Pericardium fibroblast (primary cell): ENCODE data around the gene C1QTNF2. TPM values are rescaled to one million over a fixed set of nuclear protein-coding genes. Genes with fewer than 3 reads are reported as not detected.

Source experiments
- total RNA-seq: library from RNA; depleted of rRNA; stranded (reverse); fragments of >200 nt; gene quantifications from 2 replicates; pipeline ENCODE4 v1.2.3, GENCODE V29; 2015

Gene C1QTNF2
- 0.47 and 1.9 TPM in 2 replicates for total RNA-seq

DNA sequence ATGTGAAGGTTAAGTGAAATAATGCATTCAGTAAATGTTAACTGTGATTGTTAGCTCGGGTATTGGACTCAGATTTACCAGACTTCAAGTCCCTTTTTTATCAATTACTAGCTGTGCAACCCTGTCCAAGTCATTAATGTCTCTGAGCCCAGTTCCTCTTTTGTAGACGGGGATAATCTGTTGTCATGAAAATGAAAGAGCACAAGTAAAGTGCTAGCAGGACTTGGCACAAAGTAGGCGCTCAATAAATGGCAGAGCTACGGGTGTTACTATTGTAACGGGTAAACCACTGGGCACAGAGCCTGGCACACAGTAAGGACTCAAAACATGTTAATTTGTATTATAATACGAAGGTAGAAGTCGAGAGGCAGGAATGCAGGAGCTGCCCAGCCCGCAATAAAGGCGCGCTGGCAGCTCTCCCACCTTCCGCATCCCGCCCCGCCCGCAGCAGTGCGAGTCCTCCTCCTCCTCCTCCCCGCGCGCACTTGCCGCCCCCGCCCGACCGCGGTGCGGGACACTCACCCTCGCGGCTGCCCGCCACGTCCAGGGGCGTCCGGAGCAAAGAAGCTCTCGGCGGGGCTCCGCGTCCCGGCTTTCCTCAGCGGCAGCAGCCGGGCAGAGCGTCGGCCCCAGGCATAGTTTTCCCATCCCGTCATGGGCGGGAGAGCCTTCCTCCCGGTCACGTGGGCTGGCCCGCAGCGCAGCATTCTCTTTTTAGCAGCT lies at the start of gene C1QTNF2:
Gene C1QTNF2, minus strand, starts transcription at position 637 of the 723 bp plus-strand sequence. CDS start 15,615 bp downstream, outside the sequence.

DNA sequence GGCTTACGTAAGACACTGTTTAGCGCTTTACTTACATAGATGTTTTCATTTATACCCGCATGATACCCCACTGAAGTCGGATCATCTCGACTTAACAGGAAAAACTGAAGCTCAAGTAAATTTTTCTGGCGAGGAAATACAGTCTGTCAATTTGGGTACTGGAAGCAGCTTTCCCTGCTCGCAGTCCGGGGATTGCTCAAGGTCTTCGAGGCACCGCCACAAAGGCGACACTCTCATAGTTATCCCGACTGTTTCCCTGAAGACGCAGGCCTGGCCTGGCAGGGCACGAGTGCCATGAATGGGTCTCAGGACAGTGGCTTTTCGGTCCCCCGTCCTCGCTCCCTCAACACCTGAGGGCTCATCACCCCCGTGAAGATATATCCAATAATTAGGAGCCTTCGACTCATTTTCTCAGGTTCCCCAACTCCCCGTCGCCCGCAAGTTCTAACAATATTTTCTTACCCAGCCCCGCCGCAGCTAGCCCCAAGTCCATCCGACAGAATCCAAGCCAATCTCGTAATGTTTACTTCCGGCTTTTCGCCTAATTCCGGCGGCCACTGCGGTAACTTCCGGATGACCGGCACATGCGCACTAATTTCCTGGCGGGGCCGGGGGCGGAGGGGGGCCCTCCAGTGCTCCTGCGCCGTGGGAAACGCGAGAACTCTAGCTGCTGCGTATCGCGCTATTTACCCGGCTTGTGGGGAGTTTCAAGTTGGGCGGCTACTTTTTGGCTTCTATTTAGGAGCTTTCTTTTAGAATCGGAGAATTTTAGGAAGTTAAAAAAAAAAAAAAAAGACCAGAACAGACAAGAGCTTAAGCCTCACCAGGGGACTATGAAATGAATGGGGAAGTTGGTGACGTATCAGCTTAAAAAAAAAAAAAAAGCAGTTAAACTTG lies 48.4 kb upstream of the C1QTNF2 start, which contains the start of gene SLU7:
Gene SLU7, minus strand, starts transcription at position 521 of the 897 bp plus-strand sequence. CDS start 3,787 bp downstream, outside the sequence.

DNA sequence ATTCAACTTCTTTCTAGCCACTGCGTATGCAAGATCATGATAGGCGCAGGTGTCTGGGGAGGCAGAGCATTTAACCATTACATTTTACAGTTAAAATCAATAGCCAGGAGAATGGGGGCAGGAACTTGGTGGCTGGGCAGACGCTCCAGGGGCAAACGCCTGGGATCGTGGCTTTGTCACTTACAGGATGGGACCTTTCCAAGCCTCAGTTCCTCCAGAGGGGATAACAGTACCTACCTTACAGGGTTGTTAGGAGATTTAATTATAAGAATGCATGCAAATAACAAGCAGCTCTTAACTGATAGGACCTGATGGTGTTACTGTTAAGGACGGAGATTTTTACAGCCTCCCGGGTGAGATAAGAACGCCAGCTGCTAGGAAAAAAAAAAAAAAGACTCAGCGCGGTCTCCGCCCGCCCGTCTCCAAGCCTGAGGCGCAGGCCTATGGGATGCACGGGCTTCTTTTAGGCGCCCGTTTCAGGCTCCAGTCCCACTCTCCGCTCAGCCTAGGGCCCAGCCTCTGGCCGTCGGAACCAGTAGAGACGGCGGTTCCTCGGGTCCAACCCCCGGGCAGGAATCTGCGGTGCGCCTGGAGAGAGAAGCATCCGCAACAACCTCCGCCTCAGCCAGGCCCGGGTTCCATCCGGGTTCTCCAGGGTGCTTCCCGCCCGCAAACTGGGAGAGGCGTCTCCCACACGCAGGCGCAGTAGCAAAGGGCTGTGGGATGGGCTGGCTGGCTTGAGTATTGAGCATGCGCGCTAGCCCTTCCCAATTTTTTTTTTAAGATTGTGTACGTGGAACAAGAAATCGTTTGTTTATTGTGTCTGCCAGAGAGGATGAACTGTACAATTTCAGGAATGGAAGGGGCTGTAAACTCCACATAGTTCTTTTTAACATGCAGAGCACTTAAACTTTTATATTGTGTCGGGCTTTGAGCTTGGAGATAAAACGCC lies 29.3 kb upstream of the C1QTNF2 start, which contains the start of gene FAM200C:
Gene FAM200C, minus strand, starts transcription at position 653 of the 952 bp plus-strand sequence. CDS start 4,564 bp downstream, outside the sequence.

GRCh38 chr5:160312134-160312959 lies 58.1 kb downstream of the C1QTNF2 start, which contains the start of gene CCNJL:
TSS of gene CCNJL (minus strand) at chr5:160312564. CDS start at chr5:160311923, 641 bp downstream.

Other genes with a start within 250 kb of the C1QTNF2 start
- gene FABP6, start 141.1 kb downstream of the C1QTNF2 start, total RNA-seq: not detected in 2 replicates
- gene CCNJL, start 58.1 kb downstream of the C1QTNF2 start, total RNA-seq: 0.23 and 2.0 TPM in 2 replicates
- gene FAM200C, start 29.4 kb upstream of the C1QTNF2 start, total RNA-seq: 3.0 and 4.0 TPM in 2 replicates
- gene SLU7, start 48.5 kb upstream of the C1QTNF2 start, total RNA-seq: 42.0 and 42.2 TPM in 2 replicates
- gene PTTG1, start 51.2 kb upstream of the C1QTNF2 start, total RNA-seq: 9.2 and 13.9 TPM in 2 replicates